Stimulated activated CD4-positive, alpha-beta T cell treated with anti-CD3 and anti-CD28 coated beads, Interleukin-4, amount 100 ng/mL, for 1 hour (primary cell): ENCODE results near the gene DBN1.

Experiments
- DNase-seq: peaks from one replicate; pipeline ENCODE4 v3.0.0-alpha.2; 2020

DBN1 gene

DNA sequence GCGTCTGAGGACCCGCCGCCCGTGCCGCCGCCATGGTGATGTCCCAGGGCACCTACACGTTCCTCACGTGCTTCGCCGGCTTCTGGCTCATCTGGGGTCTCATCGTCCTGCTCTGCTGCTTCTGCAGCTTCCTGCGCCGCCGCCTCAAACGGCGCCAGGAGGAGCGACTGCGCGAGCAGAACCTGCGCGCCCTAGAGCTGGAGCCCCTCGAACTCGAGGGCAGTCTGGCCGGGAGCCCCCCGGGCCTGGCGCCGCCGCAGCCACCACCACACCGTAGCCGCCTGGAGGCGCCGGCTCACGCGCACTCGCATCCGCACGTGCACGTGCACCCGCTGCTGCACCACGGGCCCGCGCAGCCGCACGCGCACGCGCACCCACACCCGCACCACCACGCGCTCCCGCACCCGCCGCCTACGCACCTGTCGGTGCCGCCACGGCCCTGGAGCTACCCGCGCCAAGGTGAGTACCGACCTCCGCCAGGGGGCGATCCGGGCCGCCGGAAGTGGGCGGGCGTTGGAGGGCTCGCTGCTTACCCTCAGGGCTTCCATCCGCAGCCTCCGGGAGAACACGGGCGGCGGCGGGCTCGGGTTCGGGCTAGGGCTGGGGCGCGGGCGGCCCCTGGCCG is 18.3 kb downstream of the DBN1 start:
- DNase-seq: peak; percentile 95

DNA sequence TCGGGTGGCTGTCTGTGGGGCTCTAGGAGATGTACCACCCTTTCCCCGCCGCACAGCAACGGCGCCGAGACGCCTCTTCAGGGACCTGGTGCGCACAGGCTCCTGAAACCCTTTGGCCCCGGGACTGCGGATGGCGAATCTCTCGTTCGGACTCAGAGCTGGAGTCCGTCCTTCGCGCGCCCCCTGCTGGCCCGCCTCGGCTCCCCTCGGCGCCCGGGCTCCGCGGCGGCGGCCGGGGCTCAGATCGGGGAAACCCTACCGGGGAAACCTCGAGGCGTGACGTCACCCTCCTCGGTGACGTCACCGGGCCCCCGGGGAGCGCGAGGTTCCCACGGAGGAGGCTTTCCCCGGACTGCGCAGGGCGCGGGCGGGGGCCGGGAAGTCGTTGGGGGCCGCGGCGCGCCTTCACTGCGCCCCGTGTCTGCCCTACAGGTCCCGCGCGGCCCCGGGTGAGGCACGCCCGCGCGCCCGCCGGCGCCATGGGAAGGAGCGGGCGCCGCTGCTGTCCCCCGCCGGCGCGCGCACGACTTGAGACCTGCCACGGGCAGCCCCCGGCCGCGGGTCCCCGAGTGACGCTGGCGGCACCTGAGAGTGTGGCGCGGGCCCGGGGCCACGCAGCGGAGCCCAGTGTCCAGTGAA is 18.9 kb downstream of the DBN1 start:
- DNase-seq: peak; percentile 94

DNA sequence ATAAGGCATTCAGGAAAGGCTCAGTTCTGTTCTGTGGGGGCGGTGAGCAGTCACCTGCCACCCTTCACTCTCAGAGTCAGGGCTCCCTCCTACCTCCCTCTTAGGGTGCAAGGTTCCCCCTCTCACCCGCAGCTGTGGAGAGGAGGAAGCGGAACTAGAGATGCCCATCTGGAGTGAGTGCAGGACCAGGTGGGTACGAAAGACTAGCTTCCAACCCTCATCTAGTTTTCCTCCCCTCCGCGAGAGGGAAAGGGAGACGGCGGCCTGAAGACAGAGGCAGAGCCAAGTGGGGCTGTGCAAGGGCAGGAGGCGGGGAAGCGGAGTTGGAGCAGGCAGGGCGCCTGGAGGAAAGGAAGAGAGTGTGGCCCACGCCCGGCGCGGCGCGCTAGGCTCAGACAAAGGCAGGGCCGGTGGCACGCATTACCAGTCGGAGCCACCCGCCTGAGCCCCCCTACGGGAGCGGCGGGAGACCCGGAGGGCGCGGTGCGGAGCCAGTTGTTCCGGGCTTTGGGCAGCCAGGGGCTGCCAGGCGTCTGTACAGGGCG is 19.5 kb downstream of the DBN1 start:
- no peak for DNase-seq

DNA sequence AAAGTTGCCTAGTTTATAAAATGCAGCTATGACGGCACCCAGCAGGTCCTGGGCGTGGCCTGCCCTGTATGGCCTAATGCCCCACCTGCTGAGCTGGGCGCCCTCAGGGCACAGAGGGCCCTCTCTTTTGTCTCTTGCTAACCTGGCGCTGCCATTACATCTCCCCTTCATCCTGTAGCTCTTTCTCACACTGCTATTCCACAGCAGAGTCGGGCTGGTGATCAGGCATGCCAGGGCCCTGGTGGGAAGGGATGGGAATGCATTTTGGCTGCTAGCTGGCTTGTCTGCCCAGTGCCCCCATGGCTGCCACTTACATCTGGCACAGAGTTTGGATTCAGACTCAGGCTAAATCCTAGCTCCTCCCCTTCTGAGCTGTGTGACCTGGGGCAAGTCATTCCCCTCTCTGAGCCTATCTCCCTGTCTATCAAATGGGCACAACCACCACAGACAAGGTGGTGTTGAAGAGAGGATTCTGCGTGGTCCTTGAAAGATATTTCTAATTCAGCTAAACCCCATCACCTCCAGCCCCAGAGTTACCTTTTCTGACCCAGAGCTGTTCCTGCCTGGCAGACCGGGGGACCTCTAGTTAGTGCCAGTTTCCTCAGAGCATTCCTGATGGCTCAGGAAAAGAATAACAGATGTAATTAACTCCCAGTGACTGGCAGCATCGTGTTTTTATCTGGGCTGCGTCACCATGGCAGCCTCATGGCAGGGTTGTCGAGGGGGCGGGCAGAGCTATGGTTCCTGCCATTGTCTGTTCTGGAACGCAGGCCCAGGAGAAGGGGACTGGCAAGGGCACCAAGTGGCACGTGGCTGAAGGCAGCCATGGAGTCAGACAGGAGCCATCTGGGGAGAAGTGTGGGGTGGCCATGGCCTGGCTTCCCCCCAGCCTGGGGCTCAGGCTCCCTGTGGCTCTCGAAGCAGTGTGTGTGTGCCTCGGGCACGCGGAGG is 20.5 kb downstream of the DBN1 start:
- DNase-seq: no peak

DNA sequence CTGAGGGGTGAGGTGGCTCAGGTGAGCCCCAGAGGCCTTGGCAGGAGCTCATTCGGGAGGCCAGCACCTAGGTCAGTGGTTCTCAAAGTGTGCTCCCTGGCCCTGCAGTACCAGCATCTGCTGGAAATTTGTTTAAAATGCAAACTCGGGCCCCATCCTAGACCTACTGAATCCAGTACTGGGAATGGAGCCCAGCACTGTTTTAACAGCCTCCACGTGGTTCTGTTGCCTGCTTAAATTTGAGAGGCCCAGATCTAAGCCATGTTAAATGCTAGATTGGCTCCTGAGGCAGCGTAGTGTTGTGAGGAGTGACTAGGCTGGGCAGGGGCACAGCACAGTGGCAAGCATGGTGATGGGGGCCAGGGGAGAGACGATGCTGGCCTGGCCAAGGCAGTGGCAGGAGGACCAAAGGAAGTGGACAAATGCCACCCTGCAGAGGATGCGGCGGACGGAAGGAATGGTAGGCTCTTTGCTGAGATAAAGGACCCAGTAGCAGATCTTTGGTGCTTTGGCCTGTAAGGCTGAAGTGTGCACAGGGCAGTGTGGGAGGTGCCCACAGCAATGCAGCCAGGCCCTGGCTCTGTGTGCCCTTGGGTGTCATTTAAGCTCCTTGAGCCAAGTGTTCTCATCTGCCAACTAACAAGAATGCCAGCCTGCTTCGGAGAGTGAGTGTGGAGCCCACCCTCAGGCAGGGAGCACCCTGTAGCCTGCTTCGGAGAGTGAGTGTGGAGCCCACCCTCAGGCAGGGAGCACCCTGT is 22.6 kb downstream of the DBN1 start:
- DNase-seq: no peak

DNA sequence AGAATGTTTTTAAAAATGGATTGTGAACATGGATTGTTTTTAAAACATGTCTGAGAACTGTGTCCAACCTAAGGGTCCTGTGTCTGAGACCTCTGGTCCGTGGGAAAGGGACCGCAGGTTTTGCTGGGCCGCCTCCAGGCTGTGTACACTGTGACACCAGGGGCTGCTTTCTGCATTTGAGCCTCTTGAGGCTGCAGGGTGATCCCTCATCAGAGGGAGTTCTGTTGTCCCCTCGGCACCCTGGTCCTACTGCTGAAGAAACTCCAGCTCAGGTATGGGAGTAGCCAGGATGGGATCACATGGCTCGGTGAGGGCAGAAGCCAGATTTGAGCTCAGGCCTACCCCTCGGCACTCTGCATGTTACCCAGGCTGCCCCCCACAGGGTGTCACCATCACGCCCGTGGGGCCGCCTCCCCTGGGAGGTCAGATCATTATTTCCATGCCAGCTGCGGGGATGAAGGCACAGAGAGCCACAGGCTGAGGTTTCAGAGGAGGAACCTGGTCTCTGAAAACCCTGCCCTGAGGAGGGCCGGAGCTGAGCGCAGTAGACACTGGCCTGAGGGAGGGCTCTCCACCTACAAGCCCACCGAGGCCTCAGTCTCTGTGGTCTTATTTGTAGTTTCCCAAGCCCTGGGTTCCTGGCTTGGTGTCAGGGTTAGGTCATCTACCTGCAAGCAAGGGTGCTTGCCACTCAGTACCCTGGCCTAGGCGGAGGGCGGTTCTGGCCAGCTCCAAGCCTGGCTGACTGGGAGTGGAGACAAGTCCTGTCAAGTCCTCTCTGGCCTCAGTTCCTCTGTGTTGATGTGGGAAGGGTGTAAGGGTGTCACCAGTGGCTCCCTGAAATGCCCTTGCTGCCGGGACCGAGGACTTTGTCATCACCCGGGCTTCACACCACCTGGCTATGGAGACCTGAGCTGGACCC is 24.0 kb downstream of the DBN1 start:
- peak; percentile 3 for DNase-seq

DNA sequence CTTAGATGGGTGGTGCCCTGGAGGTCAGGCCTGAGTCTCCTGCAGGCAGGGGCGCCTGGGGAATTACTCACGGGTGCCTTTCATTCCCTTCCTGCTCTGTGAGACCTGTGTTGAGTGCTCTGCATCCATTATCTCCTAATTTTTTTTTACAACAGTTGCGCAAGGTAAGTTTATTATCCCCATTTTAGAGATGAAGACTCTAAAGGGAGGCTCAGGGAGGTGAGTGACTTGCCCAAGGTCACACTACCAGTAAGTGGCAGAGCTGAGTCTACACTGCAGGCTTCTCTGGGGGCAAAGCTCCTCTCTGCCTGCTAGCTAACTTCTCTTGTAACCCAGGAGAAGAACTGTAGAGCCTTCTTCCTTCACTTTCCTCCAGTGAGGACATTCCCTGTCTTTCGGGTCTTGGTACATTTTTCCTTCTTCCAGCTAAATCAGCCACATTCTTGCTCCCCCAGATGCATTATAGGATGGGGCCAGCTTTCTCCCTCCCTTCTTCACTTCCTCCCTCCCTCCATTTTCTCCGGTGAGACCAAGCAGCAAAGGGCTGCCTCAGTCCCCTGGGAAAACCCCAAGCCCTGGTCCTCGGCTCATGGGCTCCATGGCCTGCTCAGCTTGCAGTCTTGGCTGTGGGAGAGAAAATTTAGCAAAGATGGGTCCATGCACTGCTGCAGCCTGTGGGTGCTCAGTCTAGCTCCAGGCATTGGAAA is 25.0 kb downstream of the DBN1 start:
- DNase-seq: no peak

DNA sequence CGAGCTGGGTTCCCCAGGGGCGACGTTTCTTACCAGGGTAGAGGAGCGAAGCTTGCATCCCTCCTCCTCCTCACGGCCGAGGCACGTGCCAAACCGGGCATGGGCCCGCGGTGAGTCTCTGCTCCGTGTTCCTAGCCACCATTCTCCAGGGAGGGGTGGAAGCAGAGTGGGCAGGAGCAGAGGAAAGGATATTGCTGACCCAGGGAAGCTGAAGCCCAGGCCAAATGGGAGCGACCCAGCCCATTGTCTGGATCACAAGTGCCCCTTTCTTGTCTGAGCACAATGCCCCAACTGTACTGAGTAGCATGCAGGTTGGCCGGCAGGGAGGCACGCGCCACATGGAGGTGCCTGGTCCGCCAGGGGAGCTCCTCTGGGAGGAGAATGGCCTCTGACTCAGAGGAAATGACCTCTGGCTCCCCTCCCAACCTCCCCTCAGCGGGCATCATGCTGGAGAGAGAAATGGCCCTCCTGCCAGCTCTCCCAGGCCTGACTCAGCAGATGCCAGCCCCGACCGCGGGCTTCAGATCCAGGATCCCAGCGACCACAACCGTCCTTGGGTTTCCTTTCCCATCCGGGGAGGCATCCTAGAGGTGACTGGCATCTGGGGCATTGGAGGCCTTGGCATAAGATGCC is 25.7 kb downstream of the DBN1 start:
- peak; percentile 14 for DNase-seq

DNA sequence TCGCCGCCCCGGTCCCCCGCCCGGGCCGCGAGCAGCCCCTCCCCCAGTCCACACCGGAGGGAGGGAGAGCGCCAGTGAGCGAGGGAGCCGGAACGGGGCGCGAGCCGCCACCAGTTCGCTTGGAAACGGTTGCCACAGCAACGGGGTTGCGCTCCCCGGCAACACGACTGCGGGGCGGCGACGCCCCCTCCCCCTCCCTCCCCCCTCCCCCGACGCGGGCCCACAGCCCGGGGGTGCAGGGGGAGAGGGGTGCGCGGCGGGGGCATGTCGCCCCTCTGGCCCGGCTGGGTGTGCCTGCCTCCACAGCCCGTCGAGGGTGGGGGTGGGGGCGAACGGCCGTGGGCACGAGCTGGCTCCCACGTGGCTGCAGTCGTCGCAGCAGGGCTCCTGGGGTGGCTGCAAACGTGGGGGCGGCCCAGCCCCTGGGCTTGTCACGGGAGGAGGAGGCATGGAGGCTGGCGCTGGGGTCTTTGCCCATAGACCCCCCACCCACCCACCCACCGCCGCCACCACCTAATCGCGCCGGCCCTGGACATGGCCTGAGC is 26.3 kb downstream of the DBN1 start:
- DNase-seq: peak; percentile 62

DNA sequence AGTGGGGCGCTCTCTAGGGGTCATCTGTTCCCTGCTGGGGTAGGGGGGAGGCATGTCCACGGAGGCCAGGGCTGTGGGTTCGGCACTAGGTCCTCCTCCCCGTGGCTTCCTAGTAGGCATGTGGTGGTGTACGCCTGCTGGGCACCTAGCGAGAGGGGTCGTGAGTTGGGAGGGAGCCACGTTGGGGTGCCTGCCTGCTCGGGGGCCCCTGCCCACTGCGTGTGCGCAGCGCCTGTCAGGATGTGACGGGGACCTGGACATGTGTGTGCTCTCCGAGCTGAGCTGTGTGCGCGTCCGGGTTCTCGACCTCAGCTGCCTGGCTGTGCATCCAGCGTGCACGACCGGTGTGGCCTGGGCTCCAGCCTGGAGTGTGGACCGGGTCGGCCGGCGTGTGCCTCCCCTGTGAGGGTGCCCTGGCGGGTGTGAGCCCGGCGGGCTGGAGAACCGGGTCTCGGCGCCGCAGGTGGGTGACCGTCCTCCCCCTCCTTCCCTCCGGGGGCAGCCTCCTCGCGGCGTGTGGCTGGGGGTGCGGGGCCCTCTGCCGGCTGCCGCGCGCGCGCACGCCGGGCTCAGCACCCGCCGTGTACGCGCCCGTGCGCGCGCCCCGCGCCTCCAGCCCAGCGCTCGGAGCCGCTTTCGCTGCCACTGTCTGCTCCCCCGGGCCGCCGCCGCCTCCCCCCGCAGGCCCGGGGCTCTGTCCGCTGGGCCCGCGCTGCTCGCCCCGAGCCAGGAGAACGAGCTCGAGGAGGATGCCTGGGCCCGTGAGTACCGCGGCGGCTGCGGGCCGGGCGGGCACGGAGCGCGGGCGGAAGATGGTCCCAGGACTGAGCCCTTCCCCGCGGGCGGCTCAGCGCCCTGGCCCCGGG is 27.0 kb downstream of the DBN1 start, which contains the start of gene PRR7:
Gene PRR7, plus strand, starts transcription at position 615 of the 866 bp plus-strand sequence. CDS start 8,254 bp downstream, outside the sequence.
- peak; percentile 80 for DNase-seq

DNA sequence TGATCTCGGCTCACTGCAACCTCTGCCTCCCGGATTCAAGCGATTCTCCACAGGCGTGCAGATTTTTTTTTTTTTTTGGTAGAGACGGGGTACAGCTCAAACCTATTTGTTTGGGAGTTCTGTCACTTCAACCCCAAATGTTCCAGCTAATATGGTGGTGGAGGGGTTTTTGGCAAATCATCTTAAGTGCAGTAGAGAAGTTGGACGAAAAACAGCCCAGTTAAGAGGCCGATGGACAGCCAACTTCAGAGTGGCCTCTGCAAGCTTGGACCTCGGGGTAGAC is 27.6 kb downstream of the DBN1 start:
- no peak for DNase-seq

DNA sequence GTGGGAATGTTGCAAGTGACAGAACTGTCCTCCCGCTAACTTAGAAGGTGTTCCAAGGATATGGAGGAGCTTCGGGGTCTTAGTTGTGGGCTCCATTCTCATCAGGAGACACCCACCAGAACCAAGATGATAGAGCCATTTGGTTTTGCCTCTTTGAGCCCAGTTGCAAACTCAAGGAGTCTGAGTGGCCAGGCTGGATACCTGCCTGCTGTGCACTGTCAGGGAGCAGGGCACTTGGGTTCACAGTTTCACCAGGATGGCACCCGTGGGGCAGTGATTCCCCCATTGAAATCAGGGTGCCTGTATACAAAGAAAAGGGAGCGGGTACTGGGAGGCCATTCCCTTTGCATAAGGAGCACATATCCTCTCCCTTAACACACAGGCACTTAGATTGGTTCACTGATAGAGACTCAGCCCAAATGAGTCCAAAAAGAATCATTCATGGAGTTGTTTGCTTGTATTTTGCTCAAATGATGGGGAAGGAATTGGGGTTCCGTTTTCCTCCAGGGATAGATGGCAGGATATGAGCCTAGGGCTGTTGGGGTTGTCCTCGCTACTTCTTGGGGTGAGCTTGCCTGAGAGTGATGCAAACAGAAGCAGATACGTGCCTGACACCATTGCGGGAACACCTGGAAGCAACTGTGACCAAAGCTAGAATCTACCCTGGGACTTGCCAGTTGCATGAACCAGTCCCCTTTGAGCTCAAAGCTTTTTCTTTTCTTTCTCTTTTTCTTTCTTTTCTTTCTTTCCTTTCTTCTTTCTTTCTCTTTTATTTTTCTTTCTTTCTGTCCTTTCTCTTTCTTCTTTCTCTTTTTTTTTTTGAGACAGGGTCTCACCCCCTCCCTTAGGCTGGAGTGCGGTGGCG is 28.1 kb downstream of the DBN1 start:
- peak; percentile 13 for DNase-seq

DNA sequence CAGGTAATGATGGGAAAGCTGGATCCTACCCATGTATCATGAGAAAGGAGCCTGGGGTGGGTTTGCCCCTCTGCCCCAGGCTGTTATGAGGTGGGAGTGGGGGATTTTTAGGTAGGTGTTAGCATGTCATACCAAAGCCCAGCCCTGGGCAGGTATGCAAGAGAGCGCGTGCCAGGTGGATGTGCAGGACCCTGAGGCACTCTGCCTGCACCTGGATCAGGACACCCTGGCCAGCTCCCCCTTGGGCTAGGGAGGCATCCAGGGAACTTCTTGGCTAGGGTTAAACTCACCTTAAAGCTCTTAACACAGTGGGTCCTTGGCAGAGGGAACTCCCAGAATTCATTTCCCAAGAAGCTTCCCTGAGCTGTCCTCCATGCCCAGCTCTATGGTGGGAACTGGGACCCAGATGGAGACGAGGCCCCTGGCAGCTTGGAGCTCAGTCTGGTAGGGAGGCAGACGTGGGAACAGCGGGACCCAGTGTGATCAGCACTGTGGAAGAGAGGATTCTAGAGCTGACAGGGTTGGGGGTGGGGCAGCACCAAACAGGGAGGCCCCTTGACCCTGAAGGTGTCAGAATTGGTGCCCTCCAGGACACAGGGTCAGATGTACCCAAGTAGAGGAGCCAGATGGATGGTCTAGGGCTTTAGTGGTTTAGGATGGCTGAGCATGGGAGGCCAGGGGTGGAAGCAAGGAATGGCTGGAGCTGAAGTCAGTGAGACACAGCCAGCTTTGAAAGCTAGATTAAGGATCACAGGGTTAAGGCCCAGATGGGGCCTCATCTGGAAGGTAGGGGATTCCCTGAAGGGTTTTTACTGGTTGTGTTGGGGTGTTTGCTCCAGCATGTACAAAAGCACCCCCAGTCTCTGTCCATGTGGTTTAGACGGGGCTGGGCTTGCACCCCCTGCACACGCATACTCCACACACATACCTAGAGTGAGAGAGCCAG is 29.1 kb downstream of the DBN1 start:
- peak; percentile 22 for DNase-seq

DNA sequence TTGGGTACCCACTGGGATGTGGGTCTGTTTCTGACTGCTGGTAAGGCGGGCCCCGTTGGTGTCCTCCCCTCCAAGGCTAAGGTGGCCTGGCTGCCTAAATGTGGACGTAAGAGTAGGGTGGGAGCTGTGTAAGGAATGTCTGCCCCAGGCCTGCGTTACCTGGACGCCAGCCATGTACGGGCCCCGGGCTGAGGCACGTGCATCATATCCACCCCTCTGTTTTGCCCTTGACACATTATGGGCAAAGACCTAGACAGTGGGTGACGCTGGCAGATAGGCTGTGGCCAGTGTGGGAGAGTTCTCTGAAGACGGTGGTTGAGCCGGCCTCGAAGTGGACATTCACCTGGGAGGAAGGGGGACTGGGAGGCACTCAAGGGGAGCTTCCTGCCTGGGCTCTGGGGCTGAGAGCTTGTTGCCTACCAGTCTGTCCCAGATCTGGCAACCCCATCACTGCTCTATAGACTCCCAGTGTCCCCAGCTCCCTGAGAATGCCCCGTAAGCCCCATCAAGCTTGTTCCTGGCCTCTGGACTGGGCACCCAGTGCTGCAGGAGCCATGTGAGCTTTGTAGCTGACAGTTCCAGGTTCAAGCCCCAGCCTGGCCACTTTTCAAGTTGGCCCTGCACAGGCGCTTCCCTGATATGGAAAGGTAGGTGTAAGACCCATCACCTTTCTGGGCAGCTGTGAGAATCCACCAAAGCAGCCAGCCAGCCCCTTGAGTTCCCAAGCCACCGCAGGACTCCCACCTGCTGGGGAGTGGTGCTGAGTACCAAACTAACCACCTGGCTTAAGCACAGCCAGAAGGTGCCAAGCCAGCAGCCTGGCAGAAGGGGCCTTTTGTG is 30.1 kb downstream of the DBN1 start:
- DNase-seq: peak; percentile 3

DNA sequence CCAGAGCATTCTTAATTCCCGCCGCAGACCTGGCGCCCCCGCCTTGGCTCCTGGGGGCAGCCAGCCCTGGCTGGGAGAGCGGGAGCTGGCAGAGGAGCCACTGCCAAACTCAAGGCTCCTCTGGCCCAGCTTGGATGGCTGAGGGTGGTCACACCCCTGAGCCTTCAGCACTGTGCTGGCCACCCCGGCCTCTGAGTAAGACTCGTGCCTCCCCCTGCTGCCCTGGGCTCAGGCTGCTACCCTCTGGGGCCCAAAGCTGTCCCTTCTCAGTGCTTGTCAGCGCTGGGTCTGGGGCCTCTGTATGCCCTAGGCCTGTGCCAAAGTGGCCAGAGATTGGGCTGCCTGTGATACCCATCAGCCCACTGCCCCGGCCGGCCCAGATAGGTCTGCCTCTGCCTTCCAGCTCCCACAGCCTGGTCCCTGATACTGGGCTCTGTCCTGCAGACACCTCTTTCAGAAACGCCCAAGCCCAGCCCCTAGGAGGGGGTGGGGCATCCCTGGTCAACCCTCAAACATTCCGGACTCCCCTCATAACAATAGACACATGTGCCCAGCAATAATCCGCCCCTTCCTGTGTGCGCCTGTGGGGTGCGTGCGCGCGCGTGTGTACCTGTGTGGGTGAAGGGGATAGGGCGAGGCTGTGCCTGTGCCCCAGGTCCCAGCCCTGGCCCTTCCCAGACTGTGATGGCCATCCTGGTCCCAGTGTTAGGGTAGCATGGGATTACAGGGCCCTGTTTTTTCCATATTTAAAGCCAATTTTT is 31.2 kb downstream of the DBN1 start:
- DNase-seq: no peak
